Stimulated activated CD8-positive, alpha-beta memory T cell treated with anti-CD3 and anti-CD28 coated beads, Interleukin-12 subunit alpha, Interleukin-12 subunit beta, amount 100 ng/mL, for 1 hour (primary cell): ENCODE results near the gene MOB1B.
"Not testable (repeated sequence)": the region's sequence is repeated elsewhere in the genome, so short reads cannot be mapped to it uniquely, and the experiment has no call there.

Experiments used
- DNase-seq: peaks from one replicate; pipeline ENCODE4 v3.0.0-alpha.2; 2020; ENCODE audit warnings: low read depth

MOB1B gene

DNA sequence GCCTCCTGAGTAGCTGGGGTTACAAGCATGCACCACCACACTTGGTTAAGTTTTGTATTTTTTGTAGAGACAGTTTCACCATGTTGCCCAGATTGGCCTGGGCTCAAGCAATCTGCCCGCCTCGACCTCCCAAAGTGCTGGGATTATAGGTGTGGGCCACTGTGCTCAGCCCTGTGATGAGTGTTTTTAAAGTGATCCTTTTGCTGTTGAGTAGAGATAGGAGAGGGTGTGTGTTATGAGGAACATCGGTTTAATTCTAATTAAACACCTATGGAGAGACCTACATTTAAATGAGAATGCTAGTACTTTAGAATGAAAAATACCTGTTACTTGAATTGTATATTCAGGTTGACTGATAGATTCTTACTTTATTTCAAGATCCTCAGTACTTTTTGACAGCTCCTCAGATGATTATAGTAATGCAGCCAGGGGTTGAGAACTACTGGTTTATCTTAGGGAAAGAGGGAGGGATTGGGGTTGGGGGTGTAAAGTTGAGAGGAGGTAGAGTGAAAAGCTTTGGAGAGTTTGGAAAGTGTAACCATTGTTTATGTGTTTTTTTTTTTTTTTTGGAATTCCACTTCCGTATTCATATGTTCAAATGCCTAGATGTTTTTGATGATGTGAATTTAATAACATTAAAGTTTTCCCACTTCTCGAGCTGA is 54.5 kb downstream of the MOB1B start:
- DNase-seq: no peak

DNA sequence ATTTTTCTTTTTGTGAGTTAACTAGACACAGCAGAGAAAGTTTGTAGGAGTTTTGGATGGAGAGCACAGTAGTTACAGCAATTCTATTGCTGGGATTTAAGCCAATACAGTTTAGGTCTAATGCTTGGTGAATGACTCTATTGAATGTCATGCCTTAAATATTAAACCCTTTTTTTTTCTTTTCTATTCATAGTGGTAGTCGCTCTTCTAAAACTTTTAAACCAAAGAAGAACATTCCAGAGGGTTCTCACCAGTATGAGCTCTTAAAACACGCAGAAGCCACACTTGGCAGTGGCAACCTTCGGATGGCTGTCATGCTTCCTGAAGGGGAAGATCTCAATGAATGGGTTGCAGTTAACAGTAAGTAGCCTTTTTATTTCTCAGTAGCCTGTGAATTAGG is 56.5 kb downstream of the MOB1B start:
- DNase-seq: no peak

DNA sequence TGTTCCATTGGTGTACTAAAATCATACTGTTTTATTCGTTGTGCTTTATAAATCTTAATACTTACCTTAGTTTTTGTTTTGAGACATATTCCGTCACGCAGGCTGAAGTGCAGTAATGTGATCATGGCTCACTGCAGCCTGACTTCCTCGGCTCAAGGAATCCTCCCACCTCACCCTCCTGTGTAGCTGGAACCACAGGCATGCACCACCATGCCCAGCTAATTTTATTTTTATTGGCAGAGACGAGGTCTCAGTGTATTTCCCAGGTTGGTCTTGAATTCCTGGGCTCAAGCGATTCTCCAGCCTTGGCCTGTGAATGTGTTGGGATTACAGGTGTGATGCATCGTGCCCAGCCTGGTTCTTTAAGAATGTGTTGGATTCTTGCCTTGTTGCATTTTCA is 66.9 kb downstream of the MOB1B start:
- DNase-seq: no peak

DNA sequence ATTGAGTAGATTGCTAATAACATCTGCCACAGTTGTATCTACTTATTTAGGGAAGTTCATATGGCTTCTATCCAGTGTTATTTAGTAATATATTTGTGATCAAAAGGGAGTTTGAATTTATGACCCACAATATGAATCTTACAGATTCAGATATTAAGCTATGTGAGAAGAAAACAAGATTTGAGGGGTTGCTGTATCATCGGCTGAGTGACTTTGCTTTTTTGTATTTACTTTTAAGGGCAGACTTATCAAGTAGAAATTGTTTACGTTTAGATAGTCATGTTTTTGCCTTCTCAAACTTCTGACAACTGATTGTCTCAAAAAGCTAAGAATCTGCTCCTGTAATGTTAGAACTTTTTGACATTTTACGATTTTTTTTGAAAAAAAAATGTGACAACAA is 74.1 kb downstream of the MOB1B start:
- DNase-seq: no peak

DNA sequence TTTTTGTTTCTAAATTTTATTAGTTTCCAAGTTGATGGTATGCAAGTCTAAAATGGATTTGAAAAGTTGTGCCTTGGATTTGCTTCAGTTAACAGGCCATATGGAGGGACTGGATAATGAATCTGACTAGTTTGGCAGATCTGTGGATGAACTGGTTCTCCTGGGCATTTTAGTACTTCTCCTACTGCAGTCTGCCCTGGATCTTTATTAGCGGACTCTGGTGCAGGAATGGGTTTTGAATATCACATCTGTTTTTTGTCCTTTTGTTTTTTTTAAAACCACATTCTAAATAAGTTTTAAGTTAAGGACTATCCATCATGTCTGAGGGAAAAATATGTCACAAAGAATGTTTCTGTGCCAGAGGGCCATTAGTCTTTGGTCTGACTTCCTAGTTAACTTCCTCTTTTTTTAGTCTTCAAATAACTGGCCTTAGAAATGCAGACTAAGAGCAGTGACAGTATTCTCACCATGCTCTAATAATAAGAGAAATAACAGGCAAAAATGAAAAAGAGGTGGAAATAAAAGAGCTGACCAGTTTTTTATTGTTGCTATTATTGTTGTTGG is 77.4 kb downstream of the MOB1B start:
- DNase-seq: no peak

DNA sequence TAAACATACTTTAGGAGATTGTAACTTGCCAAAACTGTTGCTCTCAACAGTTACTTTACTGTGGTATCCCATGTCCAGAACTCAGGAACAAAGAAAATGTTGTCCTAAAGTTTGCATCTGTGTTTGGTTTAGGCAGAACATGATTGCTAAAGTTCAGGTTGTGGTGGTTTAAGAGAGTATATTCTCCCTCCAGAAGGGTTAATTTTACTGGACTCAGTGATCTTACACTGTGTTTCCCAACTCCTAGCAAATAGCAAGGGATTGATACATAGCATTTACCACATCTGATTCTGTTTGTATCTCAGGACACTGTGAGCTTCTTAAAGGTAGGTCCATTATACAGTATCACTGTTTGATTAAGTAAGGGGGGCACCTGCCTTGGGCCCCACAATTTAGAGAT is 78.0 kb downstream of the MOB1B start:
- DNase-seq: no peak

DNA sequence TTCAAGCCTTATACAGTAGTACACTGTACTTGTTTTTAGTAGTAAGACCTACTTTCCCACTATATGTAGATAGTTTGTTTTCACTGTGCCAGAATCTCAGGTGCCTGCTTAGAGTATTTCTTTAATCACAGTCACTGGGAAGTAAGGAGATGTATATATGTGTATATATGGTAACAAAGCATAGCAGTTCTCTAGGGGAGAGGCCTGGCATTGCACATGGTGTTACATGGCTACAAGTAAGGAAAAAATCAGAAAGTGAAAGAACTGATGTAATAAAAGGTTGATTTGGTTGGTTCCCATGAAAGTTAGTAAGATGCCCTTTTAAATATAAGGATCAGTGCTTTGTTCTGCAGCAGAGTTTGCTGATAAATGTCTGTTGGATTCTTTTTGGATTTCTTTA is 81.9 kb downstream of the MOB1B start:
- no peak for DNase-seq

DNA sequence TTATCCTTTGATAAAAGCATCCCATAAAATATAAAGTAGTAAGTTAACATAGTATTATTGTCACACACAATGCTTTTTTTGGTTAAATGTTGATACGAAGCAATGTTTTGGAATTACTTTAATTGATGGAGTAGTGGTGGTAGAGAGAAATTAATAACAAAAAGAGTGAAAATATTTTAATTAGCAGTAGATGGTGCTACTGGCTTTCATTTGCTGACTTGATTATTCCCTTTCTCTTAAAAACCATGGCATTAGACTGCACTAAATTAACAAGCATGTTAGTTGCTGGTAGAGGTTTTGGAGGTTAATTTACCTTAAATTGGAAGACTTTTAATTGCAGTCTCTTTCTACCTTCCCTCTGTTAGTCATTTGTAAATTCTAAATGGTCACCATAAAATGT is 82.4 kb downstream of the MOB1B start:
- DNase-seq: no peak

DNA sequence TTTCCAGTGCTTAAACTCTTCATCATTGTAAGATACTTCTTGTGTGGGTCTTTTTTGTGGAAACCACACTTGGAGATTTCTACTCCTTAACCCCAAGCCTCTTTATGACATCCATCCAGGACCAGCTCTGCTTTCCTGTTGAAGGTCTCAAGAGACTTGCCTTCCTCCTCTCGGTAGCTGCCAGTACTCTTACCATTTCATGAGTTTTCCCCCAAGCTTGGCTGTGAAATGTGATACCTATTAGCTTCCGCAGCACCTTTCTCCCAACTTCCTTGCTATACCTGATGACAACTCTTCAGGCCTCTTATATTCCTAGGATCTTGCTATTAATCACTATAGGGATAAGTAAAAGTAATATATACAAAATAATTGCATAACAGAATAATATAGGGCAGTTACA is 89.4 kb downstream of the MOB1B start:
- DNase-seq: no peak

DNA sequence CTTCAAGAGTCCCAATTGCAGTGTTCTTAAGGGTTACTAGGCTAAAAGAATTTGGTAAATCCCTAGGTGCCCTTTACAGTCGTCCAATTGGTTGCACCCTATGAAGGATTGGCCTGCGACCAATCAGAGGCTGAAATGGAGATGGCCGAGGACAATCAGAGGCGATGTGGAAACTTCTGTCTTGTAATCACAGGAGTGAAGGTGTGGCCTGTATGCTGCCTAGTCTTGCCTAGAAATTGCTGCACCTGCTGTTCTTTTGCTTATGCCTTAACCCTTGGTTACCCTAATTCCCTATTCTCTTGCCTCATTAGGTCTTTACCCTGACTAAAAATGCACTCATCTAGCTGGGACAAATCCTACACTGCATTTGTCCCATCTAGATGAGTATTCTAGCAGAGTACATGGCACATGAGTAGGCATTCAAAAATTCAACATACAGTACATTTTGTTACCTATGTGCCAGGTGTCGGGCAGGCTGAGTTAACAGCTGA is 90.3 kb downstream of the MOB1B start:
- no peak for DNase-seq

DNA sequence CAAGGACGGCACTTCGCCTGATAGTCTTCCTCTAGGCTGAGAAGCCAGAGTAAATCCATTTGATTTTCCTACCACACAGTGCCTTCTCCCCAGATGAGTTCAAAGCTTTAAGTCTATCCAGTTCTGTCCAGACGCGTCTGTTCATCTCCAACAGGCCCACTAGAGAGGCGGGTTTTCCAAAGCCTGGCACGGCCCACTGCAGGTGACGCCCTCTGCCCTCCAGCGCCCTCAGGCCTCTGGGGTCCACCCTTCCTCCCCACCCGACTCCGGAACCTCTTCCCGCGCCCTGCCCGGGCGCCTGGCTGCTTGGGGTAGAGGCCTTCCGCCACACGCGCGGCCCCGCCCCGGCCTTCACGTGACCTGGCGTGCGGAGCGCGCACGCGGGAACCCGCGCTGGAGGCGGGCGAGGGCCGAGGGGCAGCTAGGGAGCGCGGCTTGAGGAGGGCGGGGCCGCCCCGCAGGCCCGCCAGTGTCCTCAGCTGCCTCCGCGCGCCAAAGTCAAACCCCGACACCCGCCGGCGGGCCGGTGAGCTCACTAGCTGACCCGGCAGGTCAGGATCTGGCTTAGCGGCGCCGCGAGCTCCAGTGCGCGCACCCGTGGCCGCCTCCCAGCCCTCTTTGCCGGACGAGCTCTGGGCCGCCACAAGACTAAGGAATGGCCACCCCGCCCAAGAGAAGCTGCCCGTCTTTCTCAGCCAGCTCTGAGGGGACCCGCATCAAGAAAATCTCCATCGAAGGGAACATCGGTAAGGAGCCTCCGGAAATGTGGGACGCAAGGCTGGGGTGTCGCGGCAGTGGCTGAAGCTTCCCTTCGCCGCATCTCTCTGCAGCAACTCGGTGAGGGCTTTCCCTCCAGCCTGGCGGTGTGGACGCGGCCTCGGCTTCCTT is 91.3 kb downstream of the MOB1B start, which contains the start of gene DCK:
TSS of gene DCK (plus strand) at position 469 of the 888 bp plus-strand sequence. CDS start at position 656, 187 bp downstream.
- peak; percentile 68 for DNase-seq

DNA sequence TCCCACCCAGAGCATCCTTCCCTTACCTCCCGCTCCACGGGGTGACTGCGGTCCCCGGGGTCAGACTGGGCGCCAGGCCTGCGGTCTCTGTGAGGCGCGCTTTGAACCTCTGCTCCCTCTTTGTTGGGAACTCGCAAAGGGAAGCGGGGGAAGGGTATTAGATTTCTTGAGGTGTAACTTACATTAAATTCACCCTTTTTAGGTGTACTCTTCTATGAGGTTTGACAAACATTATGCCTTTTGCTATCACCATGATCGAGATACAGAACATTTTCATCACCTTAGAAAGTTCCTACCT is 91.8 kb downstream of the MOB1B start:
- no peak for DNase-seq

DNA sequence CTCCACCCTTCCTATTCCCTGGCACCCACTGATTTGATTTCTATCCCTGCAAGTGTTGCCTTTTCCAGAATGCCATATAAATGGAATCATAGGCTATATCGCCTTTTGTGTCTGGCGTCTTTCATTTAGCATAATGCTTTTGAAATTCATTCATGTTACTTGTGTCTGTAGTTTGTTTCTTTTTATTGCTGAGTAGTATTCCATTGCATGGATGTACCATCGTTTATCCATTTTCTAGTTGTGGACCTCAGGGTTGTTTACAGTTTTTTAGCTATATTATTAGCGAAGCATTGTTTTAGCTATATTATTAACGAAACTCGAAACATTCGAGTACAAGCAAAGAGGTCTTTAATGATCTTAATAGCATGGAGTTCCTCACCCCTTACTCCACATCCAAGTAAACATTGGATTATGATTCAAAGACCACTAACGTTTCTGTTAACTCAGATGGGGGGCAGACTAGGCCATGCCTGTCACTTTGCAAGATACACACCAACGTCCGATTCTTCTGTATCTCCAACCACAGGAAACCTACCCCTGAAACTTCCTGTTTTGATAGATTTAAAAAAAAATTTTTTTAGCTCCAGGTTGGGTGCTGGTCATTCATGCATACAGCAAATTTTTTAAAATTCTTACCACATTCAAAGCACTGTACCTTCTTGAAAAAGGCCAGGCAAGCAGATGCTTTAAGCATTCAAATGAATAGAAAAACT is 92.4 kb downstream of the MOB1B start:
- no peak for DNase-seq

DNA sequence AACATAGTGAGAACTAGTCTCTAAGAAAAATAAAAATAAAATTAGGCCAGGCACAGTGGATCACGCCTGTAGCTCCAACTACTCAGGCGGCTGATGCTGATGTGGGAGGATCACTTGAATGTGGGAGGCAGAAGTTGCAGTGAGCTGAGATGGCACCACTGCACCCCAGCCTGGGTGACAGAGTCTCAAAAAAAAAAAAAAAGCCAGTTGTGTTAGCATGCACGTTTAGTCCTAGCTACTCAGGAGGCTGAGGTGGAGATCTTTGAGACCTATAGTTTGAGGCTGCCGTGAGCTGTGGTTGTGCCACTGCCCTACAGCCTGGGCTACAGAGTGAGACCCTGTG is 93.8 kb downstream of the MOB1B start:
- no peak for DNase-seq

DNA sequence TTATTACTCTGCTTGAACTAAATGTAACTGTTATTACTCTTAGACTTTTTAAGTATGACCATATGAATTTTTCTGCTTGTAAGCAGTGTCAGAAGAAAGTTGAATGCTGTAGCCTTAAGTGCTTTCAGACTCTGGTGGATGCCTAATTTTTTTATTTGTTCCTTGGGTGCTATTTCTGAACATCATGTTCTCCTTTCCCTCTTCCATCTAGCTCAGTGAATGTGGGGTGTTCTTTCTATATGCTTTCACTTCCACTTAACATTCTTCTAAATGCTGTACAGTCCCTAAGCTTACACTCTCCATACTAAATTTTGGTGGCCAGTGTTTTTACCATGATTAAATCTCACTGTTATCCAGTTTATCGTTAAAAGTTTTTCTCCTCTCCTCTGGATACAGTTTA is 94.9 kb downstream of the MOB1B start:
- no peak for DNase-seq

DNA sequence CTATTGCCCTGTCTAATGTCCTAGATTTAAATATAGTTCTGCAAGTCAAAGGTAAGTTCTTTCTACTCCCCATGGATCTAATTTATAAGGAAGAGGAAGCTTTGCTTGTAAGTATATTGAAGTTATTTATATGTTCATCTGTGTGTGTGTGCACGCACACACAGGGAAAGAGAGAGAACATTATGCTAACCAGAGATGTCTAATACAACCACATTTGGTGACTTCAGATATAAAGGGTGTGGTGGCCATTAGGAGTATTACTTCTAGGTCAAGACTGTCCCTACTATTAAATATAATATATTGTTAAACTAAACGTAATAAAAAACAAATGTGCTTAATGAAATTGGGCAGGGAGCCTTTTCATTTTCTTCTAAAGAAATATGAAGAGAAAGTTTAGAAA is 95.4 kb downstream of the MOB1B start:
- no peak for DNase-seq

DNA sequence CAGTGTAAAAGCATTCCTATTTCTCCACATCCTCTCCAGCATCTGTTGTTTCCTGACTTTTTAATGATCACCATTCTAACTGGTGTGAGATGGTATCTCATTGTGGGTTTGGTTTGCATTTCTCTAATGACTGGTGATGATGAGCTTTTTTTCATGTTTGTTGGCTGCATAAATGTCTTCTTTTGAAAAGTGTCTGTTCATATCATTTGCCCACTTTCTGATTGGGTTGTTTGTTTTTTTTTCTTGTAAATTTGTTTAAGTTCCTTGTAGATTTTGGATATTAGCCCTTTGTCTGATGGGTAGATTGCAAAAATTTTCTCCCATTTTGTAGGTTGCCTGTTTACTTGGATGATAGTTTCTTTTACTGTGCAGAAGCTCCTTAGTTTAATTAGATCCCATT is 97.5 kb downstream of the MOB1B start:
- not testable (repeated sequence) for DNase-seq

DNA sequence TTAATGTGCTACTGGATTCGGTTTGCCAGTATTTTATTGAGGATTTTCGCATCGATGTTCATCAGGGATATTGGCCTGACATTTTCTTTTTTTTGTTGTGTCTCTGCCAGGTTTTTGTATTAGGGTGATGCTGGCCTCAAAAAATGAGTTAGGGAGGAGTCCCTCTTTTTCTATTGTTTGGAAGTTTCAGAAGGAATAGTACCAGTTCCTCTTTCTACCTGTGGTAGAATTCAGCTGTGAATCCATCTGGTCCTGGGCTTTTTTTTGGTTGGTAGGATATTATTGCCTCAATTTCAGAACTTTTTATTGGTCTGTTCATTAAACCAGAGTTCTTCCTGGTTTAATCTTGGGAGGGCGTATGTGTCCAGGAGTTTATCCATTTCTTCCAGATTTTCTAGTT is 99.2 kb downstream of the MOB1B start:
- DNase-seq: not testable (repeated sequence)

DNA sequence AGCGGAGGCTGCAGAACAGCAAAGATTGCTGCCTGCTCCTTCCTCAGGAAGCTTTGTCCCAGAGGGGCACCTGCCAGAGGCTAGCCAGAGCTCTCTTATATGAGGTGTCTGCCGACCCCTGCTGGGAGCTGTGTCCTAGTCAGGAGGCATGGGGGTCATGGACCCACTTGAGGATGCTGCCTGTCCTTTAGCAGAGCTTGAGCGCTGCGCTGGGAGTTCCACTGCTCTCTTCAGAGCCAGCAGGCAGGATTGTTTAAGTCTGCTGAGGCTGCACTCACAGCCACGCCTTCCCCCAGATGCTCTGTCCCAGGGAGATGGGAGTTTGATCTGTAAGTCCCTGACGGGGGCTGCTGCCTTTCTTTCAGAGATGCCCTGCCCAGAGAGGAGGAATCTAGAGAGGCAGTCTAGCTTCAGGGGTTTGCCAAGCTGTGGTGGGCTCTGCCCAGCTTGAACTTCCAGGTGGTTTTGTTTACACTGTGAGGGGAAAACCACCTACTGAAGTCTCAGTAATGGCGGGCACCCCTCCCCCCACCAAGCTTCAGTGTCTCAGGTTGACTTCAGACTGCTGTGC is 102.2 kb downstream of the MOB1B start:
- DNase-seq: no peak

DNA sequence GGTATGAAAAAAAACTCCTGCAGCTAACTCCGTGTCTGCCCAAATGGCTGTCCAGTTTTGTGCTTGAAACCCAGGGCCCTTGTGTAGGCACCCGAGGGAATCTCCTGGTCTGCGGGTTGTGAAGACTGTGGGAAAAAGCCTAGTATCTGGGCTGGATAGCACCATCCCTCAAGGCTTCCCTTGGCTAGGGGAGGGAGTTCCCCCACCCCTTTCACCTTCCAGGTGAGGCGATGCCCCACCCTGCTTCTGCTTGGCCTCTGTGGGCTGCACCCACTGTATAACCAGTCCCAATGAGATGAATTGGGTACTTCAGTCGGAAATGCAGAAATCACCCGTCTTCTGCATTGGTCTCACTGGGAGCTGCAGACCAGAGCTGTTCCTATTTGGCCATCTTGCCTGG is 102.9 kb downstream of the MOB1B start:
- not testable (repeated sequence) for DNase-seq

DNA sequence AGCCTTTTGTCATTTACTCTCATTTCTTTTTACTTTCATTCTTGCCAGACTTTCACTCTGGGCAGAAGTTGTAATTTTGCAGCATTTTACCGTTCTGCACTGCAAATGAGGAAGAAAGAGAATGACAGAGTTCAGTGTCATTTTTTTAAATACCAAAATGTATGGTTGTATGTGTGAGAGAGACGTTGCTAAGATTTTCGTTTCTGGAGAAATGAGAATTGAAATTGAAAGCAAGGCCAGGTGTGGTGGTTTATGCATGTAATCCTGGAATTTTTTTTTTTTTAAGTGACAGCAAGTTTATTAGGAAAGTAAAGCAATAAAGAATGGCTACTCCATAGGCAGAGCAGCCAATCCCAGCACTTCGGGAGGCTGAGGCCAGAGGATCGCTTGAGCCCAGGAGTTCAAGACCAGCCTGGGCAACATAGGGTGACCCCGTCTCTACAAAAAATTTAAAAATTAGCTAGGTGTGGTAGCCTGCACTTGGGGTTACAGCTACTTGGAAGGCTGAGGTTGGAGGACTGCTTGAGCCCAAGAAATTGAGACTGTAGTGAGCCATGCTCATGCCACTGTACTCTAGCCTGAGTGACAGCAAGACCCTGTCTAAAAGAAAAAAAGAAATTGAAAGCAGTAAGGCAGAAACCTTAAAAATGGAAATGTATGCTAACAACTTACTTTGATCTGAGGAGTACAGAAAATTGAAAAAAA is 104.2 kb downstream of the MOB1B start:
- no peak for DNase-seq

DNA sequence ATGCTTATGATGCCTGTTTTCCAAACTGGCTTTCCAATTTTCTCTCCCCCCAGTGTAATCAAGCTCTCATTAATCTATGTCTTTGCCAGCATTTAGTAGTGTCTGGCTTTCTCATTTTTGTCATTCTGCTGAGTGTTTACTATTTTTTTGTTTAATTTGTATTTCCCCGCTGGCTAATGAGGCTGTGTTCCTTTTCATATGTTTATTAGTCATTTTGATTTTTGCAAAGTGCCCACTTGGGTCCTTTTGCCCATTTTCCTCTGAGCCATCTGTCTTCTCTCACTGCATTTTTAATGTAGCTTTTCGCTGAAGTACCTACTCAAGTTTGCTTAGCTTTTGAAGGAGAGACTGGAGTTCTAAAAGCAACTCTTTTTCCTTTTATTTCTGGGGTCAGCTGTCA is 106.0 kb downstream of the MOB1B start:
- no peak for DNase-seq
